GM21619 (cell line): ENCODE measurements around the gene PRM3.

Experiments
- ATAC-seq: cut with Tn5 transposase; IDR thresholded peaks from one replicate; pipeline ENCODE4 v1.9.1; 2021; ENCODE audit not compliant: unreplicated experiment

Gene PRM3

GRCh38 chr16:11259655-11260595 lies 13.5 kb downstream of the PRM3 start:
- ATAC-seq: no peak

GRCh38 chr16:11258553-11259492 lies 14.6 kb downstream of the PRM3 start:
- ATAC-seq: no peak

GRCh38 chr16:11257131-11257938 lies 16.1 kb downstream of the PRM3 start:
- ATAC-seq: no peak

- ATAC-seq: no peak
These were observed 16.7 kb downstream of the PRM3 start for GRCh38 chr16:11256661-11257130.

- ATAC-seq: peak; percentile 40
These were observed 17.4 kb downstream of the PRM3 start, which contains the start of gene SOCS1 for GRCh38 chr16:11255737-11256660. Gene SOCS1 (minus strand): TSS chr16:11256204. CDS start chr16:11255478, 726 bp downstream.

- ATAC-seq: peak; percentile 4
These were observed 18.3 kb downstream of the PRM3 start for GRCh38 chr16:11254913-11255736.

- no peak for ATAC-seq
These were observed 19.2 kb downstream of the PRM3 start for GRCh38 chr16:11253995-11254912.

GRCh38 chr16:11253009-11253994 lies 20.1 kb downstream of the PRM3 start:
- ATAC-seq: no peak

GRCh38 chr16:11252482-11252931 lies 20.9 kb downstream of the PRM3 start:
- no peak for ATAC-seq

- no peak for ATAC-seq
These were observed 21.6 kb downstream of the PRM3 start for GRCh38 chr16:11251525-11252481.

GRCh38 chr16:11250786-11251524 lies 22.5 kb downstream of the PRM3 start:
- ATAC-seq: no peak

GRCh38 chr16:11250091-11250785 lies 23.2 kb downstream of the PRM3 start:
- no peak for ATAC-seq

GRCh38 chr16:11249233-11250061 lies 24.0 kb downstream of the PRM3 start:
- ATAC-seq: no peak
